ENCODE measurements around the gene GOLM1. TPM values are rescaled to one million over a fixed set of nuclear protein-coding genes. Genes with fewer than 3 reads are reported as not detected.

The GOLM1 gene
- total and polyA plus RNA-seq, 2 of the 4 experiments (the other 2 are of a cell fraction) = 54.8 to 59.2 TPM

DNA sequence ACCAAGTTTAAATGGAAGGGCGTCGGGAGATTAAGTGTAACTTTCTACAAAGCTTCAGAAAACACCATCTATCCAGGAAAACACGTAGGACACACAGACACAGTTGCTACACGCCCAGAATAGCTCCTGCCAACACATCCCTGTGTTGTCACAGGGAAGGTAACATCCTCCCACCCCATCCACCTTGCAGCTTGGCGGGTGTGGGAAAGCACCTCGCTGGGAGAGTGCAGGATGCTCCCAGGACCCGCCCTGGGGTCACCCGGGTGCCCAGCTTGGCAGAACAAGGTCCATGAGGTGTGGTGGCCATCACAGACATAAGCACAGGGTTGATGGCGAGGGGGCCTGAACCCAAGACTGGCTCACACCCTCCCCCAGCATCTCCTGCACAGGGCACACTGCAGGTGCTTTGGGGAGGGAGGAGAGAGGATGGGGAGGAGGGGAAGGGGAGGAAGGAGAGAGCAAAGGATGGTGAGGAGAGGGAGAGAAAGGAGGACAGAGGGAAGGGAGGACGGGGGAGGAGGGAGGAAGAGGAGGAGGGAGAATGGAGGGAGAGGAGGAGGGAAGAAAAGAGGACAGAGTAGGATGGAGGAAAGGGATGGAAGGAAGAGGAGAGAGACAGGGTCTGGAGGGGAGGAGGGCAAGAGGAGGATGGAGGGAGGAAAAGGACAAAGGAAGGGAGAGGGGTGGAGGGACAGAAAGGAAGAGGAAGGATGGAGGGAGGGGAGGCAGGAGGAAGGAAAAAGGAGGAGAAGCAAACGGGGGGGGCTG is 37.2 kb downstream of the GOLM1 start:
- H2AK5ac ChIP-seq (ENCODE audit: low read depth, low read length) = no peak overlapping the region
- in situ Hi-C loops (cut with MboI; ENCODE audit: low sequenced_read_pairs) = no loop called here
- H3K4ac ChIP-seq (ENCODE audit: low read depth, low read length) = no peak overlapping the region
- no peak overlapping the region for H4K8ac ChIP-seq (ENCODE audit: low read depth in 2 of 2, low read length in 2 of 2)
- no peak overlapping the region for H2AK9ac ChIP-seq (replicated peaks; ENCODE audit: low read depth, low read length, poor library complexity)
- H3K79me1 ChIP-seq (ENCODE audit: low read depth in 1 of 2, low read length in 2 of 2) = no peaks in the 10 kb centered on the region; a peak in 1 of 4 replicates
- no peak overlapping the region for H3K23ac ChIP-seq (ENCODE audit: low read depth, low read length)
- no peak overlapping the region for H3K4me2 ChIP-seq (ENCODE audit: low read depth, low read length)
- no peak overlapping the region for H3K4me3 ChIP-seq (ENCODE audit: insufficient read depth, low read depth, low read length)
- intact Hi-C loops (cut with micrococcal nuclease) = no loop called here
- no peak overlapping the region for H3K14ac ChIP-seq (replicated peaks; ENCODE audit: low read depth, low read length)
- dilution Hi-C loops (cut with HindIII; ENCODE audit: low sequenced_read_pairs, unreplicated experiment) = no loop called here
- no peak overlapping the region for H2AFZ ChIP-seq (replicated peaks; ENCODE audit: low read length, poor library complexity)
- H2BK15ac ChIP-seq (ENCODE audit: low read depth, low read length) = no peak overlapping the region
- CTCF ChIA-PET = no interaction called here
- no peak overlapping the region for H2BK5ac ChIP-seq (ENCODE audit: low read depth, low read length, poor library complexity, severe bottlenecking)
- H3K4me1 ChIP-seq (ENCODE audit: control insufficient read depth, insufficient read depth, low read length) = no peaks in the 10 kb centered on the region
- H3K27ac ChIP-seq (ENCODE audit: insufficient read depth, low read length) = no peak overlapping the region
- no TSS peak for BruUV-seq (replicated peaks)
- H3K9ac ChIP-seq (ENCODE audit: low read depth, low read length) = no peak overlapping the region
- H3K18ac ChIP-seq (ENCODE audit: low read depth, low read length) = no peak overlapping the region
- no peak overlapping the region for H3K56ac ChIP-seq (ENCODE audit: extremely low read depth, insufficient read depth, low read length)
- H4K91ac ChIP-seq (ENCODE audit: insufficient read depth, low read depth, low read length) = no peak overlapping the region
- H3K9me3 ChIP-seq (ENCODE audit: control insufficient read depth, insufficient read depth, low read length) = no peaks in the 10 kb centered on the region
- H2BK120ac ChIP-seq (ENCODE audit: low read depth, low read length) = no peak overlapping the region
- H3K27me3 ChIP-seq (ENCODE audit: control insufficient read depth, insufficient read depth, low read length) = no peaks in the 10 kb centered on the region
- WGBS, 2 experiments (ENCODE audit: extremely low coverage in 2 of 2, insufficient read length in 1 of 2) = 85% methylated on average over 6 of the region's 11 CpGs; no CpG with 5 or more reads in 1 of the 2 experiments
- H3K9me1 ChIP-seq (ENCODE audit: insufficient read depth, low read length) = peaks cover 6% of the 10 kb centered on the region; the same call in 1 of the 2 replicates
- POLR2A ChIA-PET (ENCODE audit: unreplicated experiment) = no interaction called here
- TF ChIP-seq CEBPB (IDR thresholded peaks at IDR 0.05; ENCODE audit: low read depth, low read length) = no peak
- TF ChIP-seq RFX5 (IDR thresholded peaks at IDR 0.05; ENCODE audit: low read depth, low read length) = no peak
- TF ChIP-seq POLR2A (IDR thresholded peaks at IDR 0.05; ENCODE audit: low read depth, low read length) = no peak
- TF ChIP-seq CHD1 (IDR thresholded peaks at IDR 0.05; ENCODE audit: low read depth, low read length) = no peak
- TF ChIP-seq MAZ (IDR thresholded peaks at IDR 0.05; ENCODE audit: borderline replicate concordance, low read depth, low read length) = no peak
- TF ChIP-seq USF2 (IDR thresholded peaks at IDR 0.05; ENCODE audit: low read depth, low read length) = no peak
- no peak for TF ChIP-seq RCOR1 (IDR thresholded peaks at IDR 0.05; ENCODE audit: insufficient replicate concordance, low read length)
- TF ChIP-seq SMC3 (IDR thresholded peaks at IDR 0.05; ENCODE audit: low read depth, low read length) = no peak
- no peak for TF ChIP-seq MAFK (IDR thresholded peaks at IDR 0.05; ENCODE audit: low read depth, low read length)
- no peak for TF ChIP-seq FOS (IDR thresholded peaks at IDR 0.05; ENCODE audit: low read depth, low read length)
- no peak for TF ChIP-seq BHLHE40 (IDR thresholded peaks at IDR 0.05; ENCODE audit: low read depth, low read length)
- no peak overlapping the region for H2BK20ac ChIP-seq (ENCODE audit: low read depth, low read length)
- H4K5ac ChIP-seq (ENCODE audit: low read depth, low read length) = no peak overlapping the region
- no peak for DNase-seq
- no peaks in the 10 kb centered on the region; the same call in 1 of the 2 replicates for H4K20me1 ChIP-seq (ENCODE audit: insufficient read depth, low read length)
- ATAC-seq (ENCODE audit: low read depth) = no peak
- peaks cover 2% of the 10 kb centered on the region; the same call in 1 of the 2 replicates for H3K36me3 ChIP-seq (ENCODE audit: control insufficient read depth, insufficient read depth, low read length)

Measured in IMR-90 (cell line).